Activated CD4-positive, alpha-beta T cell treated with anti-CD3 and anti-CD28 coated beads, Interleukin-2, amount 50 U/mL, for 48 hours (primary cell): ENCODE measurements around the gene PCSK5.
A peak's percentile ranks its signal among the peaks of the same experiment; 100 is the strongest.
"Not testable (repeated sequence)": the region's sequence is repeated elsewhere in the genome, so short reads cannot be mapped to it uniquely, and the experiment has no call there.

ENCODE experiments used
- DNase-seq, 2 experiments: peaks; one replicate each; pipeline ENCODE4 v3.0.0-alpha.2; 2020

The PCSK5 gene

DNA sequence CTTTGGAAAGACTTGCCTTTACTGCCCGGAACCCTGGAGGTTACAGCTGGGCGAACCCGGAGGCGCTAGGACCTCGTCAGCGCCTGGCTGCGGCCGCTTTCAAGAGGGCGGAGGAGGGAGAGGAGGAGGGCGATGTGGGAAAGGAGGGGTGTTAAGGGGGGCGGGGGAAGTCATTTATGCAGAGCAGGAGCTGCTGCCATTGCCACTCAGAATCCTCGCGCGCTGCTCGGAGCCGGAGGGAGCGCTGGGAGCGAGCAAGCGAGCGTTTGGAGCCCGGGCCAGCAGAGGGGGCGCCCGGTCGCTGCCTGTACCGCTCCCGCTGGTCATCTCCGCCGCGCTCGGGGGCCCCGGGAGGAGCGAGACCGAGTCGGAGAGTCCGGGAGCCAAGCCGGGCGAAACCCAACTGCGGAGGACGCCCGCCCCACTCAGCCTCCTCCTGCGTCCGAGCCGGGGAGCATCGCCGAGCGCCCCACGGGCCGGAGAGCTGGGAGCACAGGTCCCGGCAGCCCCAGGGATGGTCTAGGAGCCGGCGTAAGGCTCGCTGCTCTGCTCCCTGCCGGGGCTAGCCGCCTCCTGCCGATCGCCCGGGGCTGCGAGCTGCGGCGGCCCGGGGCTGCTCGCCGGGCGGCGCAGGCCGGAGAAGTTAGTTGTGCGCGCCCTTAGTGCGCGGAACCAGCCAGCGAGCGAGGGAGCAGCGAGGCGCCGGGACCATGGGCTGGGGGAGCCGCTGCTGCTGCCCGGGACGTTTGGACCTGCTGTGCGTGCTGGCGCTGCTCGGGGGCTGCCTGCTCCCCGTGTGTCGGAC lies at the start of gene PCSK5:
TSS of gene PCSK5 (plus strand) at position 202 of the 805 bp plus-strand sequence. CDS start at position 711, 509 bp downstream.
- DNase-seq, result peak; percentile 81 to 87

DNA sequence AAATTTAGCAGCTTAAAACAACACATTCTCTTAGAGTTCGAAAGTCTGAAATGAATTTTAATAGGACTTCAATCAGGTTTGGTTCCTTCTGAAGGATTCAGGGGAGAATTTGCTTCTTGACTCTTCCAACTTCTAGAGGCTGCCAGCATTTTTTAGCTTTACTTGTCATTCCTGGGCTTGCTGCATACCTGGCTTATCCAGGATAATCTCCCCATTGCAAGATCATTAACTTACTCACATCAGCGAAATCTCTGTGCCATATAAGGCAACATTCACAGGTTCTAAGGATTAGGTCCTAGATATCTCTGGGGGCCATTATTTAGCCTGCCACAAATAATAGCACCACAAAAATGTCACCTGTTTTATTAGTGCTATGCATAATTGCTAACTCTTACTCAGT lies 46.2 kb upstream of the PCSK5 start:
- DNase-seq, result no peak

DNA sequence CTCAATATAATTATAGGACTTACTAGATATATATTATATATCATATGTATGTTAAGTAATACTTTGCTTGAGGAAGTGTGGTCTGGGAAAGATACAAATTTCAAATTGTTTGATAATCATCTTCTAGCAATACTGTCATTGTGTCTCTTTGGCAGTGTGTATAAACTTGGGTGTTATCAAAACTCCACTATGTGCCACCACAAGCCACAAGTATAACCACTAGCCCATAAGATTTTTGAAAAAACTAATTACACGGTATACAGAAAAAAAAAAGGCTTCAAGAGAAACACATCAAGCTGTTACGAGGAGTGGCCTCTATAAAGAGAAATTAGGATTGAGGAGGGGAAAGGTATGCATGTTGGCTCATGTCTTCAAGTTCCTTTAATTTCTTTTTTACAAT lies 44.7 kb upstream of the PCSK5 start:
- DNase-seq, result no peak

DNA sequence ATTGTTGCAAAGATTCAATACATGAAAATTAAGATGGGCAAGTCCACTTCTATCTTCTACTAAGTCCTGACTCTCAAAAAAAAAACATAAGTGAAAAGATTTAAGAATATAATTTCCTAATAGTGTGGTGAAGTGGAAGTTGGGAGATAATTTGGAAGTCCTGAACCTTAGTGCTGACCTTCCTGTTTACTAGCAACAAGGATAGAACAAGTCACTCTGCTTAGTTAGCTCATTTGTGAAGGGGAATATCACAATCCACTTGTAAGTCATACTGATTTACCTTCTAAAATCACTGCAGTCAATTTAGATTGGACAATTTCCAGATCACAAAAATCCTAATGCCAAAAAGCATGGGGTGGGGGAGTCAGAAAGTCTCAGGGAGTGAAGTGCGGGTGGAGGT lies 43.4 kb upstream of the PCSK5 start:
- DNase-seq, result no peak

DNA sequence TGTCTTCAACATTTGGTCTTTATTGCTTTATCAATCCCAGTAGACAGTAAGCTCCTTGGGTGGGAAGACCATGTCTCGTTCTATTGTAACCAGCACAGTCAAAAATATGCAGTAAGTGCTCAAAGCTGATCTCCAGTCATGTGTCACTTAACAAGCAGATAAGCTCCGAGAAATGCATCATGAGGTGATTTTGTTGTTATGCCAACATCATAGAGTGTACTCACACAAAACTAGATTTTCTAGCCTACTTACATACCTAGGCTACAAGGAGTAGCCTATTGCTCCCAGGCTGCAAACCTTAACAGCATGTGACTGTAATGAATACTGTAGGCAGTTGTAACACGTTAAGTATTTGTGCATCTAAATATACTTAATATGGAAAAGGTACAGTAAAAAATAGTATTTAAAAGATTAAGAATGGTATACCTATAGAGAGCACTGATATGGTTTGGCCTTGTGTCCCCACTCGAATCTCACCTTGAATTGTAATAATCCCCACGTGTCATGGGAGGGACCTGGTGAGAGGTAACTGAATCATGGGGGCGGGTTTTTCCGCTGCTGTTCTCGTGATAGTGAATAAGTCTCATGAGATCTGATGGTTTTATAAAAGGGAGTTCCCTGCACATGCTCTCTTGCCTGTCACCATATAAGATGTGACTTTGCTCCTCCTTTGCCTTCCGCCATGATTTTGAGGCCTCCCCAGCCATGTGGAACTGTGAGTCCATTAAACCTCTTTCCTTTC lies 39.8 kb upstream of the PCSK5 start:
- DNase-seq, result no peak

DNA sequence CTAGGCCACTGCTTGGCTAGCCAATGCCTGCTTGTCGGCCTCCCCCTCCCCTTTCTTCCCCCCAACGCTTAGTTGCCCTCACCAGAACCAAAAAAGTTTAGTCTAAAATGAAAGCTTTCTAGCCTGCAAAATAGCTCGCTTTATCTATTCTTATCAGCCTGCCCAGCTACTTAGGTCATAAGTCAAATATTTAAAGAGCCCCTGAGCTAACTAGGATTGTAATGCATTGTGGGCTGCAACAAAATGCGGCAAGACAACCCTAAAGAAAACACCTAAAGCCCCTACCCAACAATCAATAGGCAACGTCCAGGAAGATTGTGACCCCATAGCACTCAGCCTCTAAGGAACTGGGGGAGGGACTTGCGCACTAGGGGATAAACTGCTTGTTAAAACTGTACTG lies 38.6 kb upstream of the PCSK5 start:
- no peak for DNase-seq

DNA sequence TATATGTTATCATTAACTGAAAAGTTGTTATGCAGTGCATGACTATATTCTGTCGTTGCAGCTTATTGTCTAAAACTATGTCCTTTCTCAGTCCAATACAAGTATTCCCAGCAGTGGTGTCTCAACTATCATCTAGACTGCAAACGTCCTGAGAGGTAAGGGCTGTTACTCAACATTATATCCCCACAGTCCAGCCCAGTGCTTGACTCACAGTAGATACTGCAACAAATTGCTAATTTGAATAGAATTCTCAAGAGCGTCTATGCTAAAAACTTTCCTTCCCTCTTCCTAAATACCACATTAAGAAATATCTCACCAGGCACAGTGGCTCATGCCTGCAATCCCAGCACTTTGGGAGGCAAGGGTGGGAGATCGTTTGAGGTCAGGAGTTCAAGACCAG lies 37.7 kb upstream of the PCSK5 start:
- DNase-seq, result no peak

DNA sequence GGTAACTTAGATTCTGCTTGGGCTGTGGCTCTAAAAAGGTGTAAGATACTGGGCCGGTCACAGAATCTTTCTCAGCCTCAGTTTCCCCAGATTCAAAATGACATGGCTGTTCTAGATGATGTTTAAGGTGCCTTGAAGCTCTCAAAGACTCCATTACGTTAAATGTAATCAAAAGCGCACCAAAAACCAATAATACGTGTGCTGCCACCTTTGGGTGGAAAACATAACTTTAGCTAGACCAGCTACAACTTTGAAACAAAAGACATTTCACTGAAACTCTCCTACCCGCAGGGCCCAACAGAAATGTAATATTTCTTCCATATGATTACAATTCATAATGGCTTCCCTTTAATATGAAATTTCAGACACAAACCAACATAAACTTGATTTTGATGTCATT lies 35.0 kb upstream of the PCSK5 start:
- no peak for DNase-seq

DNA sequence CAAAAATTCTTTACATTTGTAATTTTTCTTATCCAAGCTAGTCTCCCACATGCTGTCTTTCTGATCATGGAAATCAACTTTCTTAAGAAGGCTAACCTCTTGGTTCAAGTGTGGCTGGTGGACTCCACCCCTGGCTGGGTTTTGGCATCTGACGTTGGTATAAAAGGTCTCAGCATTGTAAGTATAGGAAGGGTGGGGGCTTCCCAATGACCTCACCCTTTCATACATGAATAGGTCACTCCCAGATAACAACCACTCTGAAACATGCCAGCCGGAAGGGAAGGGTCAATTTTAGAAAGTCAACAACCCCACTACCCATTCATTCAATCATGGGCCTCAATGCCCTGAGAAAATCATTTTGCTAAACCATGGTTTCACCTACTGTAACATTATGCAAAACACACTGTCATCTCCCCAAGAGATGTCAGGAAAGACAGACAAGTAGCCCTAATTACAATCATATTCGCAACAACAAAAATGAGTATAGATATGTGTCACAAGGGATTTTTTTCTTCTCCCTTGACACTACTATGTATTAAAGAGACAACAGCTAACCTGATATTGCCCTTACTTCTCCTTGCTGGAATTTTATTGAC lies 31.9 kb upstream of the PCSK5 start:
- no peak for DNase-seq

DNA sequence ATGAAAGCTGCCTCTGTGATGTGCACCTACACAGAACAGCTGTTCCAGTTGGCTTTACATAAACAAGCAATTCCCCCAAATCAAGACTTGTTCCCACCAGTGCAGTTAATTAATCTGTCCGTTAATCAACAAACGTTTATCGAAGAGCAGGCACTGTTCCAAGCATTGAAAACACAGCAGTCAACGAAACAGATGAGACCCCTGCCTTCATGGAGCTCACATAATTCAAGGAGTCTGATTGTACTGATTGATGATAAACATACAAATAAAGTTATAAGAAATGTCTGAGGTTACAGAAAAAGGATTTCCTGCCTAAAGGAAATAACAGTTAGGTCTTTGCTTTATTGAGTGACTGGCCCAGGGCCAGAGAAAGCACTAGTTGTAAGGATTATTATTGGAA lies 26.2 kb upstream of the PCSK5 start:
- no peak for DNase-seq

DNA sequence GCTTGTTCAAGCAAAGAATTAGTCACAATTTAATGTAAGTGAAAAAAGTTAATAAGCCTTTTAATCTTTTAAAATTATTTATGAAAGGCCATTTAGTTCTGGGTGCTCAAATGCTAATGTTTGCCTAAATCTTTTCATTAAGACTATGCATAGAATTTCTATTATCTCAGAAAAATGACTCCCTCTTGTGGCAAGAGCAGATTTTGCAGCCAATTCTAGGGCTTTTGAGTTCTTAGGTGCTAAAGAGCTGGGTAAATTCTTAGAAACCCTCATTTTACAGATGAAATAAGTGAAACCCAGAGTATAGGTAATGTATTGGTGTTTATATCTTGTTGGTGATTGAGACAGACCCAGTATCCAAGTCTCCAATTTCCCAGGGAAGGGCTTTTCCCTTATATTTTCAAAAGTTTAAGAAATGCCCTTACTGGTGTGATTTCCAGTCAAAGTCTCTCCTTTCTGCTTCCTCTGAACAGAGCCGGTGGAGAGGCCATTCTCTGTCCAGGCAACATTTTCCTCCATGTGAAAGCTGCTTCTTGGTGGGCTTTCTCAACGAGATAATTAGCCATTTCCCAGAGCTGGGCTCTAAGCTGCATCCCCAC lies 24.1 kb upstream of the PCSK5 start:
- DNase-seq, result peak; percentile 26 to 48

DNA sequence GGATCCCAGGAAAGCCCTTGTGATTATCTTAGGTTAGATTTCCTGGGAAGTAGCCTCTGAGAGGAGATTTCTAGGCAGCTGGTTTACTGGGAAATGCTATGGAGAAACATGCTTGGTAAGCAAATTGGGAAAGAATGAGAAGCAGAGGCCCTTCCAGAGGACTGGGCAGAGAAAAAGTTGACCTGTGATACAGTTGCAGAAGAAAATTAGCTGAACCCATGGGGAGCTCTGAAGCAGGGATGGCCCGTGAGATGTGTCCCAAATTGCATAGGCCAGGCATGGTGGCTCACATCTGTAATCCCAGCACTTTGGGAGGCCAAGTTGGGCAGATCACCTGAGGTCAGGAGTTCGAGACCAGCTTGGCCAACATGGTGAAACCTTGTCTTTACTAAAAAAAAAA lies 21.9 kb upstream of the PCSK5 start:
- not testable (repeated sequence) for DNase-seq

DNA sequence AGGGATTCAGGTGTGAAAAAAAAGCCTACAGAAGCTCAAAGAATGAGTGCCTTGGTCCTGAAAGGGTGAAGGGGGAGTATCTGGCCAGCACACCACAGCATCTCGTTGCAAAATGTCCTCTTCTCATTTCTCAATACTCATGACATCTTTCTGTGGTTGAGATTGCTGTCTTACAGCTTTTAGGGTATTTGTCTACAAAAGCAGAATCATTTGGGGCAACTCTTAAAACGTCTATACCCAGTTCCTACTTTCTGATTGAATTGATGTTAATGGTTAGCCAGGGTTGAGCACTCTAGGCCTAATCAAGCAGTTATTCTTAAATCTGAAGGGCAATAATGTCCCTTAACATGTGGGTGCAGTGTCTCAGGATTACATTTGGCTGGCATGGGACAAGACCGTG lies 21.2 kb upstream of the PCSK5 start:
- DNase-seq, result no peak

DNA sequence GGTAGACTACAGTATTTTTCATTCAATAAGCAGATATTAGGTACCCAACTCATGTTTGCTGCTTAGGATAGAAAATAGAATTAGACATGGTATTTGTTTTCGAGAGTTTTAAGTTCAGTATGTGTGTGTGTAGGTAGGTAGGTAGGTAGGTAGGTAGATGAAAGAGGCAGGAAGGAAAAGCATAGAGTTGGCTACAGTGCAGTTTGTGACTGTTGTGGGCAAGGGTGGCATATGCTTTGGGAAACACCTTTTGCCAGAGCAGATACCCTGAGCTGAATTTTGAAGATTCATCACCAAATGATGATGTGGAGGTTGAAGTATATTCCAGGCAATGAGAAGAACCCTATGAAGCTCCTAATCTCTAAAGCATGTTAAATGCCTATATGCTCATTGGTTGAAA lies 20.0 kb upstream of the PCSK5 start:
- no peak for DNase-seq

DNA sequence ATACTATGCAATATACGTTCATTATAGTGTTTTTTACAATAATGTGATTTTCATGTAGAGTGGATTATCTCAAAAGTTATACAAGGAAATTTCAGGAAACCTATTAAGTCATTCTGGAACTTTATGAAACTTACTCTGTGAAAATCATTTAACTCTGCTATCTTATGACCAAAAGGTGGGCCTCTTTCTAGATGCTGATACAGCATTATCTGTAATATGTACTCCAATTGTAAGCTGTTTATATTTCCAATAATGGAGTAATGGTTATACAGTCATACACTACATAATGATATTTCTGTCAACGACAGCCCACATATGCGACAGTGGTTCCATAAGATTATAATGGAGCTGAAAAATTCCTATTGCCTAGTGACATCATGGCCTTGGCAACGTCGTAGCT lies 18.8 kb upstream of the PCSK5 start:
- DNase-seq, result no peak

DNA sequence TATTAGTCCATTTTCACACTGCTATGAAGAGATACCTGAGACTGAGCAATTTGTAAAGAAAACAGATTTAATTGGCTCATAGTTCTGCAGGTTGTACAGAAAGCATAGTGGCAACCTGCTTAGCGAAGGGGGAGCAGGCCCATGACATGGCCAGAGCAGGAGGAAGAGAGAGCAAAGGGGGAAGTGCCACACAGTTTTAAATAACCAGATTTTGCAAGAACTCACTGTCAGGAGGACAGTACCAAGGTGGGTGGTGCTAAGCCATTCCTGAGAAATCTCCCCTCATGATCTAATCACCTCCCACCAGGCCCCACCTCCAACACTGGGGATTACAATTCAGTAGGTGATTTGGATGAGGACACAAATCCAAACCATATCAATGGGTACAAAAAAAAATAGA lies 16.8 kb upstream of the PCSK5 start:
- DNase-seq, result no peak

DNA sequence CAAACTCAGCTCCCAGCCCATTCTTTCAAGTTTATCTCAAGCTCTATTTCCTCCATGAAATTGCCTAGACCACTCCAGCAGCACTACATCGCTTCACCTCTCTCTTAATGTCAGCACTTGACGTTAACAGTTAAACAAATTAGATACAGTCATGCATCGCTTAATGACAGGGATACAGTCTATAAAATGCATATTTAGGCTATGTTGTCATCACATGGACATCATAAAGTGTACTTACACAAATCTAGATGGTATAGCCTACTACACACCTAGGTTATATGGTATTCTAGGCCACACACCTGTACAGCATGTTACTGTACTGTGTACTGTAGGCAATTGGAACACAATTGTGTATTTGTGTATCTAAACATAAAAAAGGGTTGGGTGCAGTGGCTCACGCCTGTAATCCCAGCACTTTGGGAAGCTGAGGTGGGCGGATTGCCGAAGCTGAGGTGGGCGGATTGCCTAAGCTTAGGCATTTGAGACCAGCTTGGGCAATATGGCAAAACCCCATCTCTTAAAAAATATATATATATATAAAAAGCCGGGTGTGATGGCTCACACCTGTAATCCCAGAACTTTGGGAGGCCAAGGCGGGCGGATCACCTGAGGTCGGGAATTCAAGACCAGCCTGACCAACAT lies 13.4 kb upstream of the PCSK5 start:
- DNase-seq, result no peak

DNA sequence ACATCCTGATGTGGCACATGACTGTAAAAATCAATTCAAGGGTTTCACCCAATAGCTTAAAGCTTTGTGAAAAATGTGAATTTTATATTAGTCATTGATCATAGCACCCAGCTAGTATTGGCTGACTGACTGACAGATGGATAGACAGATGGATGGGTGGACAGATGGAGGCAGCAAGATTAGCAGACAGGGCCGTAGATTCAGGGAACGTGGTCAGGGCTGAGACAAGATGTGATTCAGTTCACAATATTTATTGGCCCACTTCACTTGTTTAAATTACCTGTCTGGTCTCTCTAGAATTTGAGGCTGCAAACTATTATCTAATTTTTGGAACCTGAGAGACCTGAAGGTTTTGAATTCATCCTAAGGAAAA lies 12.0 kb upstream of the PCSK5 start:
- no peak for DNase-seq

DNA sequence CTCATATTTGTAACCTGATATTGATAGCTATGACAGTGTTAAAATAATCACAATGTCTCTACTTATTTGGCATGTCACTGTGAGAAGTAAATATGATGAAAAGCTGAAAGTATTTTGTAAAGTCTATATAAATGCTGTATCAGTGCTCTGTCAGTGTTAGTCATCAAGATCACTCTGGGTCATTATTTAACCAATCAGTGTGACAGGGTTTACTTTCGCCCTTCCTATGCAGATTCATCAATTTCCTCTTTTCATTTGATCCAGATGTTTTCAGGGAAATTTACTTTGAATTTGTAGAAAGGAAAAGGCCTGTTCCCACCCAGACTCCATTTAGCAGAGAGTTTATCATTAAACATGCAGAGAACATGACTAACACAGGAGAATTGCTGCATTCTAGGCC lies 9.9 kb upstream of the PCSK5 start:
- no peak for DNase-seq

DNA sequence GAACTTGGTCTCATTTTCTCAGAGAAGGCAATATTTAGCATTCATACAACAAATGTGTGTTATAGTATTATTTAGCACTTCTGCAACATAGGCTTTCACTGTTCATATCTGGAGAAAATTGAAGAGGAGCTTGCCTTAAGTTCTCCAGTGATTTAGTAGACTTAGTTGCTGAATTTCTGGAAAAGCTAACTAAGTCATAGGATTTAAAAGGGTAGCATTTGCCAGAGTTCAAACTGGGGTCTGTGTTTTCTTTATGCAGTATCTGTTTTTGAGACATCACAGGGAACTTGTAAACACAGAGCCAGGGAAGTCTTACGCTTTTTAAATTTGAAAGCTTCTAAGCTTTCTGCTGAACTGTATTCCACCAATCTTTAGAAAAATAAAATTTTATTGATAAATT lies 8.7 kb upstream of the PCSK5 start:
- DNase-seq, result no peak

DNA sequence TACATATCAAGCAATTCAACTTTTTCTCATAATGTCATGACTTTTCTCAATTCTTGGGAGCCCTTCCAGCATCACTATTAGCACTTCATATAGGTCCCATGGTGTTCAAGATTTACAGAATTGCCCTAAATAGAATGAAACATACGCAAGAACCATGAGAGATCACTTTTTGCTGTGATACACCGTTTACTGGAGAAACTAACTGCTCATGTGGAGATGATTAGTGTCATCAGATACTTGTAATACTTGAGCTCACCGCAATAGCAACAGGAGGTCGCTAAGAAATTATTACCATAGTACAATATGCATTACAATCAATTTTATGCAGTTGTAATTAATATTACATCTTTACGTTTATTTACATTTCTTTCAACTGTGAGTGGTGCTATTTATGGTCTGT lies 4.8 kb upstream of the PCSK5 start:
- no peak for DNase-seq

DNA sequence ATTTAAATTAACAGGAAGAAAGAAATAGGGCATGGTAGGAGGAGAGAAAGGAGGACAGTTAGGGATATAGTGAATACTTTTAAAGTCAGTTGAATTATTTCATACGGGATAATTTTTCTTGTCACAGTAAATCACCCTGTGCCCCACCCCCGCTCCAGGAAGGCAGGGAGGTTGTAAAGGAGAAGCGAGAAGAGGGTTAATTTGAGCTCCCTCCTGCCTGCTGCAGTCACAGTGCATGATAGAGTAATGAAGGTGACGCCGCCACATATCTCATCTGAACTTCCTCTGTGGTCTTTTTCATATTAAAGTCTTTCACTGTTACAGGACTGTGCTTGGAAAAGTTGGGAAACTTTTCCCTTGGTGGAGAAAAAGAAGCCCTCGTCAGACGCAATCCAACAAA lies 896 bp upstream of the PCSK5 start:
- peak; percentile 7 to 14 for DNase-seq

DNA sequence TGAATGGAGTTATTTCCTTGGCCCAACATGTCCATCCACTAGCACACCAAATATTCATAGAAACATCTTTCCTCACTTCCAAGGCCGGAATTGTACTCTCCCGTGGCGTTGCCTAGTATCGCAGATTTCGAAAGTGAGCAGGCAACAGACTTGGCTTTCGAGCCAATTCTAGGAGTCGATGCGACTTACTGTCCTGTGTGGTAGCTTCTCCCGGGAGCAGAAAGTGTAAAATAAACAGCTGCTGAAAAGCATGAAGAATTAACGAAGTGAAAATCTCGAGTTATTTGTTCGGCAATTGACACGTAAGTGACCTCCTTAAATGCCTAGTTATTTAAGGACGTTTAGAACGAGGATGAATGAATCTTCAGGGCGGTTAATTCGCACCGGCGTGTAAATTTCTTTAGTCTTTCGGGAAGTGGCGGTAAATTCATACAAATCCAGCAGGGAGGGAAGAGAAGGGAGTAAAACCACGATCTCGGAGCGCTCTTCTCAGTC lies 449 bp upstream of the PCSK5 start:
- DNase-seq, result peak; percentile 8 to 11
